IMR-90 (cell line): ENCODE results near the gene SCN10A. TPM values are rescaled to one million over a fixed set of nuclear protein-coding genes. Genes with fewer than 3 reads are reported as not detected.

Experiments used
- ATAC-seq: fragments of 200-7000 bp; cut with Tn5 transposase; 2 replicates; pipeline ENCODE4 v1.9.1; 2020; ENCODE audit warnings: low read depth, mild to moderate bottlenecking, moderate library complexity
- BruUV-seq: library from RNA; stranded (reverse); fragments of 400-500 nt; replicated peaks from 2 replicates; lab custom pipeline; 2021; lab: Mats Ljungman, UMichigan
- CTCF ChIA-PET: fragments of 300-600 bp; formaldehyde crosslinking; extraction: SDS; loops from one replicate; lab custom pipeline; 2021; ENCODE audit warnings: antibody characterized with exemption; lab: Yijun Ruan, JAX
- POLR2A ChIA-PET: fragments of 300-600 bp; sonication (Branson Sonifier 250); formaldehyde crosslinking; loops from one replicate; lab custom pipeline; 2022; ENCODE audit warnings: antibody characterized with exemption; ENCODE audit not compliant: unreplicated experiment; lab: Charles Lee
- DNase-seq: peaks from one replicate; pipeline ENCODE4 v3.0.0; 2013
- H2AFZ ChIP-seq: replicated peaks from 2 replicates; pipeline ENCODE3; 2013; ENCODE audit warnings: low read length, mild to moderate bottlenecking; ENCODE audit not compliant: poor library complexity
- H2AK5ac ChIP-seq: 2 replicates; pipeline ENCODE4 v1.6.1; 2013; ENCODE audit warnings: low read depth, low read length, inconsistent platforms
- H2AK9ac ChIP-seq: replicated peaks from 2 replicates; pipeline ENCODE3; 2013; ENCODE audit warnings: mild to moderate bottlenecking, low read depth, low read length, moderate library complexity; ENCODE audit not compliant: poor library complexity
- H2BK120ac ChIP-seq: 2 replicates; pipeline ENCODE4 v1.6.1; 2013; ENCODE audit warnings: low read depth, low read length, inconsistent platforms
- H2BK15ac ChIP-seq: 3 replicates; pipeline ENCODE4 v1.6.1; 2013; ENCODE audit warnings: low read depth, low read length, inconsistent platforms
- H2BK20ac ChIP-seq: 2 replicates; pipeline ENCODE4 v1.6.1; 2013; ENCODE audit warnings: low read depth, mild to moderate bottlenecking, inconsistent platforms, low read length, moderate library complexity
- H2BK5ac ChIP-seq: 2 replicates; pipeline ENCODE4 v1.6.1; 2013; ENCODE audit warnings: mild to moderate bottlenecking, low read depth, low read length, inconsistent platforms; ENCODE audit not compliant: poor library complexity, severe bottlenecking
- H3K14ac ChIP-seq: replicated peaks from 2 replicates; pipeline ENCODE4 v1.6.1; 2013; ENCODE audit warnings: low read depth, low read length, inconsistent platforms
- H3K18ac ChIP-seq: 2 replicates; pipeline ENCODE4 v1.6.1; 2013; ENCODE audit warnings: low read depth, low read length, control low read depth
- H3K23ac ChIP-seq: 2 replicates; pipeline ENCODE4 v1.6.1; 2013; ENCODE audit warnings: low read depth, low read length, inconsistent platforms
- H3K27ac ChIP-seq: 2 replicates; pipeline ENCODE4 v1.5.1; 2013; ENCODE audit warnings: mild to moderate bottlenecking, control low read depth, low read length; ENCODE audit not compliant: insufficient read depth
- H3K27me3 ChIP-seq: 2 replicates; pipeline ENCODE4 v1.6.1; 2013; ENCODE audit warnings: low read length; ENCODE audit not compliant: control insufficient read depth, insufficient read depth
- H3K36me3 ChIP-seq: 2 replicates; pipeline ENCODE4 v1.6.1; 2013; ENCODE audit warnings: low read length, mixed read lengths; ENCODE audit not compliant: control insufficient read depth, insufficient read depth
- H3K4ac ChIP-seq: 2 replicates; pipeline ENCODE4 v1.6.1; 2013; ENCODE audit warnings: low read depth, low read length, inconsistent platforms
- H3K4me1 ChIP-seq: 2 replicates; pipeline ENCODE4 v1.6.1; 2013; ENCODE audit warnings: low read length, mixed read lengths; ENCODE audit not compliant: control insufficient read depth, insufficient read depth
- H3K4me2 ChIP-seq: 2 replicates; pipeline ENCODE4 v1.6.1; 2013; ENCODE audit warnings: low read depth, mild to moderate bottlenecking, control low read depth, low read length, moderate library complexity
- H3K4me3 ChIP-seq: 2 replicates; pipeline ENCODE4 v1.5.1; 2013; ENCODE audit warnings: low read depth, mild to moderate bottlenecking, control low read depth, low read length, moderate library complexity; ENCODE audit not compliant: insufficient read depth
- H3K56ac ChIP-seq: 2 replicates; pipeline ENCODE4 v1.6.1; 2013; ENCODE audit warnings: low read length, inconsistent platforms; ENCODE audit not compliant: insufficient read depth; ENCODE audit errors: extremely low read depth
- H3K79me1 ChIP-seq, 2 experiments: 2 replicates each; pipeline ENCODE4 v1.6.1; 2013; ENCODE audit warnings: low read length in 2 of 2, inconsistent platforms in 1 of 2, low read depth in 1 of 2
- H3K9ac ChIP-seq: 2 replicates; pipeline ENCODE4 v1.6.1; 2013; ENCODE audit warnings: low read depth, low read length, control low read depth
- H3K9me1 ChIP-seq: 2 replicates; pipeline ENCODE4 v1.6.1; 2013; ENCODE audit warnings: low read length, inconsistent platforms; ENCODE audit not compliant: insufficient read depth
- H3K9me3 ChIP-seq: 2 replicates; pipeline ENCODE4 v1.6.1; 2013; ENCODE audit warnings: low read length; ENCODE audit not compliant: control insufficient read depth, insufficient read depth
- H4K20me1 ChIP-seq: 2 replicates; pipeline ENCODE4 v1.6.1; 2013; ENCODE audit warnings: low read length, inconsistent platforms; ENCODE audit not compliant: insufficient read depth
- H4K5ac ChIP-seq: 2 replicates; pipeline ENCODE4 v1.6.1; 2013; ENCODE audit warnings: mild to moderate bottlenecking, low read depth, low read length, control low read depth
- H4K8ac ChIP-seq, 2 experiments: 2 replicates each; pipeline ENCODE4 v1.6.1; 2013; ENCODE audit warnings: low read depth in 2 of 2, low read length in 2 of 2, control low read depth in 1 of 2, inconsistent platforms in 1 of 2
- H4K91ac ChIP-seq: 2 replicates; pipeline ENCODE4 v1.6.1; 2013; ENCODE audit warnings: low read depth, low read length, inconsistent platforms; ENCODE audit not compliant: insufficient read depth
- BHLHE40 ChIP-seq: fragments of 150-350 bp; IDR thresholded peaks from 2 replicates; pipeline ENCODE4 v1.6.1; 2016; ENCODE audit warnings: mild to moderate bottlenecking, low read depth, low read length
- CEBPB ChIP-seq: IDR thresholded peaks from 2 replicates; pipeline ENCODE4 v1.6.1; 2012; ENCODE audit warnings: low read depth, low read length, improper control_type of control experiment
- FOS ChIP-seq: fragments of 150-350 bp; IDR thresholded peaks from 2 replicates; pipeline ENCODE4 v1.6.1; 2016; ENCODE audit warnings: low read depth, low read length
- MAFK ChIP-seq: IDR thresholded peaks from 2 replicates; pipeline ENCODE4 v1.6.1; 2012; ENCODE audit warnings: low read depth, low read length, improper control_type of control experiment
- MAZ ChIP-seq: IDR thresholded peaks from 2 replicates; pipeline ENCODE4 v1.6.1; 2012; ENCODE audit warnings: low read depth, mild to moderate bottlenecking, low read length, improper control_type of control experiment, moderate library complexity, borderline replicate concordance
- MXI1 ChIP-seq: IDR thresholded peaks from 2 replicates; pipeline ENCODE4 v1.6.1; 2012; ENCODE audit warnings: low read depth, mild to moderate bottlenecking, low read length, moderate library complexity, borderline replicate concordance
- POLR2A ChIP-seq: IDR thresholded peaks from 2 replicates; pipeline ENCODE4 v1.6.1; 2012; ENCODE audit warnings: mild to moderate bottlenecking, low read depth, low read length
- RAD21 ChIP-seq: IDR thresholded peaks from 2 replicates; pipeline ENCODE4 v1.6.1; 2012; ENCODE audit warnings: low read length, improper control_type of control experiment
- RCOR1 ChIP-seq: IDR thresholded peaks from 2 replicates; pipeline ENCODE4 v1.6.1; 2012; ENCODE audit warnings: mild to moderate bottlenecking, low read length, improper control_type of control experiment; ENCODE audit not compliant: insufficient replicate concordance
- RFX5 ChIP-seq: IDR thresholded peaks from 2 replicates; pipeline ENCODE4 v1.8.0; 2012; ENCODE audit warnings: low read depth, mild to moderate bottlenecking, low read length, moderate library complexity
- WGBS, 2 experiments: methylation state at CpG; one replicate each; pipeline versions ENCODE4 v1.1.5 to v1.1.7; 2013; ENCODE audit warnings: missing lambda C conversion rate in 2 of 2; ENCODE audit not compliant: insufficient read length in 1 of 2; ENCODE audit errors: extremely low coverage in 2 of 2; 5-methylcytosine and 5-hydroxymethylcytosine counted together
- dilution Hi-C: fragments of 300-500 bp; cut with HindIII; formaldehyde crosslinking; loops from one replicate; pipeline ENCODE4 v1.14.3; 2018; ENCODE audit warnings: low sequenced_read_pairs; ENCODE audit not compliant: unreplicated experiment
- in situ Hi-C: fragments of 300-500 bp; cut with MboI; formaldehyde crosslinking; loops from 3 replicates; pipeline ENCODE4 v1.14.3; 2019; ENCODE audit warnings: low sequenced_read_pairs, inconsistent platforms, mixed read lengths
- intact Hi-C: fragments of 100-400 bp; cut with micrococcal nuclease; formaldehyde crosslinking; loops from 2 replicates; pipeline ENCODE4 v1.10.0; 2022
- polyA plus RNA-seq, 3 experiments: library from polyadenylated mRNA; depleted of rRNA; stranded (reverse); fragments of >200 nt; gene quantifications; 2 replicates each; pipeline ENCODE4 v1.2.3, GENCODE V29; 2012; ENCODE audit warnings: low replicate concordance in 1 of 3
- total RNA-seq: library from RNA; depleted of rRNA; stranded (reverse); fragments of >200 nt; gene quantifications from 2 replicates; pipeline ENCODE4 v1.2.3, GENCODE V29; 2012

SCN10A gene
- total and polyA plus RNA-seq, 2 of the 4 experiments (the other 2 are of a cell fraction) = not detected

DNA sequence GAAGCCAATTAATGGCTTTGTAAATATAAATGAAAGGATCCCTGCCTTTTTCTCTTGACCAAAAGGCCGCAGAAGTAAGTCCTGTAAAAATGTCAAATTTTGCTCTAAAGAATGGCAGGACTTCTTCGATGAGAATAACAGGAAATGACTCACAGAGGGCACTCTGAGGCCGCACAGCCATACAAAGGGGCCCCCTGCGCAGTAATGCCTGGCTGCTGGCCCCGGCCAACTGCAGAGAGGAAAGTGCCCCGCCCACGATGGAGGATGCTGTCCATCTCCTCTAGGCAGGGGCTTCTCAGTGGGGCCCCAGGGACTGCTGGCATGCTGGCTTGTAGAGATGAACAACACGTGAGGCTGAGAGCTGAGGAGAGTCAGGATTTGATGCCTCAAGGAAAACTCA is 18.1 kb upstream of the SCN10A start:
- intact Hi-C loops = no loop called here
- TF ChIP-seq POLR2A (no peak), RFX5 (no peak), MAZ (peak; percentile 60; the same call in 1 of the 2 replicates), MXI1 (no peak), FOS (peak; percentile 83), RAD21 (no peak), CEBPB (no peak), MAFK (no peak), RCOR1 (peak; percentile 56), BHLHE40 (peak; percentile 6; the same call in 1 of the 2 replicates)

More for the DNA sequence above, 18.1 kb upstream of the SCN10A start:
- Histone ChIP-seq H4K20me1 (no peaks in the 10 kb centered on the region), H3K9ac (no peak overlapping the region), H4K91ac (peak overlapping the region; percentile 93), H3K27ac (peak overlapping the region; percentile 59), H3K4me2 (no peak overlapping the region; the same call in 1 of the 2 replicates), H2BK120ac (peak overlapping the region; percentile 98), H3K27me3 (no peaks in the 10 kb centered on the region), H3K23ac (peak overlapping the region; percentile 79), H2BK15ac (peak overlapping the region; percentile 81), H2AFZ (peak overlapping the region; percentile 79), H3K9me3 (no peaks in the 10 kb centered on the region), H3K36me3 (no peaks in the 10 kb centered on the region), H2AK9ac (peak overlapping the region; percentile 76), H3K4ac (peak overlapping the region; percentile 95), H3K79me1 (no peaks in the 10 kb centered on the region), H2AK5ac (peak overlapping the region; percentile 82), H3K18ac (peak overlapping the region; percentile 78; the same call in 1 of the 2 replicates), H2BK20ac (peak overlapping the region; percentile 99), H3K4me3 (no peak overlapping the region), H3K9me1 (peaks cover 34% of the 10 kb centered on the region), H3K14ac (peak overlapping the region; percentile 80; the same call in 1 of the 2 replicates), H4K8ac (peak overlapping the region; percentile 67 to 94), H3K56ac (peak overlapping the region; percentile 90), H2BK5ac (peak overlapping the region; percentile 73), H4K5ac (peak overlapping the region; percentile 13), H3K4me1 (peaks cover 29% of the 10 kb centered on the region)
- BruUV-seq = no TSS peak
- ChIA-PET POLR2A (interaction anchor here (0.5 kb wide), 1 partner anchor 79 kb away, joined by 4 read pairs; no protein-coding TSS in a partner anchor), CTCF (interaction anchor here (1.4 to 2.2 kb wide), 2 partner anchors 10 to 166 kb away, joined by 4 to 10 read pairs; no protein-coding TSS in a partner anchor)
- dilution Hi-C loops = no loop called here
- ATAC-seq (peak; percentile 74), DNase-seq (peak; percentile 81)
- WGBS, 2 experiments = 0% methylated on average over 1 of the region's 8 CpGs; no CpG with 5 or more reads in 1 of the 2 experiments
- in situ Hi-C loops = loop anchor here (10.0 kb wide), 1 partner anchor 99 kb away; no protein-coding TSS in a partner anchor
